Neural crest cell (in vitro differentiated cells): ENCODE results near the gene STK24. TPM values are rescaled to one million over a fixed set of nuclear protein-coding genes. Genes with fewer than 3 reads are reported as not detected.

ENCODE experiments used
- DNase-seq: peaks from one replicate; pipeline ENCODE4 v3.0.0; 2021; ENCODE audit warnings: low read depth, mixed read lengths, low spot score
- H3K27ac Mint-ChIP-seq: one replicate; pipeline ENCODE4 v1.8.0; 2021; ENCODE audit warnings: mild to moderate bottlenecking, mixed read lengths; ENCODE audit not compliant: unreplicated experiment
- H3K27me3 Mint-ChIP-seq: 2 replicates; pipeline ENCODE4 v1.8.0; 2021; ENCODE audit warnings: low read depth, mild to moderate bottlenecking, mixed read lengths
- H3K36me3 Mint-ChIP-seq: 2 replicates; pipeline ENCODE4 v1.8.0; 2021; ENCODE audit warnings: low read depth, mild to moderate bottlenecking, mixed read lengths
- H3K4me1 Mint-ChIP-seq: 2 replicates; pipeline ENCODE4 v1.8.0; 2021; ENCODE audit warnings: mixed read lengths
- H3K4me3 Mint-ChIP-seq: one replicate; pipeline ENCODE4 v1.8.0; 2021; ENCODE audit warnings: mild to moderate bottlenecking, mixed read lengths
- H3K9me3 Mint-ChIP-seq: 2 replicates; pipeline ENCODE4 v1.8.0; 2021; ENCODE audit warnings: mixed read lengths
- total RNA-seq: library from RNA; stranded (reverse); gene quantifications from 2 replicates; pipeline ENCODE4 v1.2.1, GENCODE V29; 2021
- TF ChIP-seq, protein P1 (sequence below): fragments of 200-600 bp; sonication (generic); conservative IDR thresholded peaks from 2 replicates; pipeline ENCODE4 v1.5.0; 2021; ENCODE audit warnings: antibody characterized with exemption, mild to moderate bottlenecking

Gene STK24
- total RNA-seq, 1 donor from 2014 or later, result 114 TPM

DNA sequence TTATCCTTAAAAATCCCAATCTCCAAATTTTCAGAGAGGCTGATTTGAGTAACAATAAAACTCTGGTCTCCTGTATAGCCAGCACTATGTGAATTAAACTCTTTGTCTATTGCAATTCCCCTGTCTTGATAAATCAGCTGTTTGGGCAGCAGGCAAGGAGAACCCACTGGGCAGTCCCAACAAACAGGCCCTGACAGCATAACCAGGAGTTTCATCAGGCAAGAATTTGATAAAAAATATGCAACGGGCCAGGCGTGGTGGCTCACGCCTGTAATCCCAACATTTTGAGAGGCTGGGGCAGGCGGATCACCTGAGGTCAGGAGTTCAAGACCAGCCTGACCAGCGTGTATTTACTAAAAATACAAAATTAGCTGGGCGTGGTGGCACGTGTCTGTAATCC is 42.1 kb downstream of the STK24 start:
- H3K4me1 Mint-ChIP-seq, result peaks cover 67% of the 10 kb centered on the region
- no peaks in the 10 kb centered on the region for H3K9me3 Mint-ChIP-seq
- no peaks in the 10 kb centered on the region for H3K36me3 Mint-ChIP-seq
- no peak overlapping the region for H3K4me3 Mint-ChIP-seq
- DNase-seq, result no peak
- H3K27me3 Mint-ChIP-seq, result no peaks in the 10 kb centered on the region
- no peak overlapping the region for H3K27ac Mint-ChIP-seq
- TF ChIP-seq, protein P1, sequence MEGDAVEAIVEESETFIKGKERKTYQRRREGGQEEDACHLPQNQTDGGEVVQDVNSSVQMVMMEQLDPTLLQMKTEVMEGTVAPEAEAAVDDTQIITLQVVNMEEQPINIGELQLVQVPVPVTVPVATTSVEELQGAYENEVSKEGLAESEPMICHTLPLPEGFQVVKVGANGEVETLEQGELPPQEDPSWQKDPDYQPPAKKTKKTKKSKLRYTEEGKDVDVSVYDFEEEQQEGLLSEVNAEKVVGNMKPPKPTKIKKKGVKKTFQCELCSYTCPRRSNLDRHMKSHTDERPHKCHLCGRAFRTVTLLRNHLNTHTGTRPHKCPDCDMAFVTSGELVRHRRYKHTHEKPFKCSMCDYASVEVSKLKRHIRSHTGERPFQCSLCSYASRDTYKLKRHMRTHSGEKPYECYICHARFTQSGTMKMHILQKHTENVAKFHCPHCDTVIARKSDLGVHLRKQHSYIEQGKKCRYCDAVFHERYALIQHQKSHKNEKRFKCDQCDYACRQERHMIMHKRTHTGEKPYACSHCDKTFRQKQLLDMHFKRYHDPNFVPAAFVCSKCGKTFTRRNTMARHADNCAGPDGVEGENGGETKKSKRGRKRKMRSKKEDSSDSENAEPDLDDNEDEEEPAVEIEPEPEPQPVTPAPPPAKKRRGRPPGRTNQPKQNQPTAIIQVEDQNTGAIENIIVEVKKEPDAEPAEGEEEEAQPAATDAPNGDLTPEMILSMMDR, result no peak

DNA sequence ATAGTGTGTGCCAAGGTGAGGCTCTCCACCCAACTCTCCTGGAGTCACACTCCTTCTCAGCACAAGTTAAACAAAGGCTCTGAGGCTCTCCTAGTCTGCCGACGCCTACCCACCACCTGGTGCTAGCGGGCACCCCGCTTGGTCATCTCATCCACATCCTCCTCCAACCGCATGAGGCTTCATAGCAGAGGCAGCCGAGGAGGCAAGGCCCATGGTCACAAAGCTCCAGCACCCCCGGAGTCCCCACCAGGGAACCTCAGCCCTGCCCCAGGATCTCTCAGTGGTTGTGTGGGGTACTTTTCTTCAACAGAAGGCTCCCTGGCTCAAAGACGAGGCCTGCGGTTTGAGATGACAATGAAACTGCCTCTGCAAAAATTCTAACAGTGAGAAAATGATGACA is 43.0 kb downstream of the STK24 start:
- DNase-seq, result no peak
- TF ChIP-seq, protein P1, result no peak
- H3K36me3 Mint-ChIP-seq, result no peaks in the 10 kb centered on the region
- peaks cover 66% of the 10 kb centered on the region for H3K4me1 Mint-ChIP-seq
- no peak overlapping the region for H3K27ac Mint-ChIP-seq
- no peaks in the 10 kb centered on the region for H3K9me3 Mint-ChIP-seq
- H3K27me3 Mint-ChIP-seq, result no peaks in the 10 kb centered on the region
- H3K4me3 Mint-ChIP-seq, result no peak overlapping the region

DNA sequence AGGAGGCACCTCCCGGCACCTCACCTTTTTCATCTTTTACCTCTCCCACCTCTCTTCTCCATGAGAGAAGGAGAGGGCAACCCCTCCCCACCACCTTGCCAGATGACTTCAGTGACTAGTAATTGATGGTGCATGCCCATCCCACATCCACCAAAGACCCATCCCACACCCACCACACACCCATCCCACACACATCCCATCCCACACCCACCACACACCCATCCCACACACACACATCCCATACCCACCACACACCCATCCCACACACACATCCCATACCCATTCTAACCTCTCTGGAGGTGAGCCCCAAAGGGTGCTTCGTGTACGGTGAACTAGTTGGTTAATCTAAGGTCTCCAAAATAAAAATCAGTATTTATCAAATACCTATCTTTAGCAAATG is 44.7 kb downstream of the STK24 start:
- no peak for DNase-seq
- H3K9me3 Mint-ChIP-seq, result no peaks in the 10 kb centered on the region
- TF ChIP-seq, protein P1, result no peak
- H3K36me3 Mint-ChIP-seq, result no peaks in the 10 kb centered on the region
- H3K27me3 Mint-ChIP-seq, result no peaks in the 10 kb centered on the region
- no peak overlapping the region for H3K4me3 Mint-ChIP-seq
- H3K4me1 Mint-ChIP-seq, result peaks cover 67% of the 10 kb centered on the region
- H3K27ac Mint-ChIP-seq, result peak overlapping the region; percentile 57

DNA sequence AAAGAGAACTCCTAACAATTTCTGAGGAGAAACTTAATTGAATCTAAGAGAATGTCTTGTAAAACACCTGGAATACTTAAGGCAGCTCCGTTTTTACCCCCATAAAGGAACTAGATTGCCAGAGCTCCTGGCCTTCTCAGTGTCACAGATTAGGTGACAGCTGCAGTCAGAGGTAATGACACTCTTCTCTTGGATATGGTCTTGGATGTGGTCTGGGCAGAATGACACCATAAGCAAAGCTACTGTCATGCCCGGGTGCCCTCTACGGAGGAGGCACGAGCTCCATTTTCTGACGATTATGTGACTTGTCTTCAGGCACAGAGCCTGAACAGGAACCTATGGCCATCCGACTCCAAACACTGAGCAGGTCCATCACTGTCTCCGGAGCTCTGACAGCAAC is 46.7 kb downstream of the STK24 start:
- Mint-ChIP-seq H3K27me3 (no peaks in the 10 kb centered on the region), H3K27ac (no peak overlapping the region), H3K9me3 (no peaks in the 10 kb centered on the region), H3K4me3 (no peak overlapping the region), H3K36me3 (peaks cover 3% of the 10 kb centered on the region), H3K4me1 (peaks cover 71% of the 10 kb centered on the region)
- TF ChIP-seq, protein P1, result no peak
- DNase-seq, result no peak

DNA sequence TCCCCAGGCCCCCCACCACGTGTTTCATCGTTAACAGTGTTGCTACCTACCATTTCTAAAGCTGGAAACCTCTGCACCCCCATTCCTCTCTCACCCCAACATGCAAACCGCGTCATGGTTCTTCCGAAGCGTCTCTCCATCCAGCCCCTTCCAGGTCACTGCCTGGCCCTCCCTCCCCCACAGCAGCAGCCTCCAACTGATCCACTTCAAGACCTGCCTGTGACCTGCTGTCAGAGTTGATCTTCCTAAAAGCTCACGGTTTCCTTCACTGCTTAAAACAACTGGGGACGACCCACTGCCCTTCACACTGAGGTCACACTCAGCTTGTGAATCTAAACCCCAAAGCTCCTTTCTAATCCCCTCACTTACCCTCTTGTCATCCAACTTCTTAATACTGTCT is 47.7 kb downstream of the STK24 start:
- H3K27ac Mint-ChIP-seq, result peak overlapping the region; percentile 82
- no peaks in the 10 kb centered on the region for H3K9me3 Mint-ChIP-seq
- peaks cover 3% of the 10 kb centered on the region for H3K36me3 Mint-ChIP-seq

More for the DNA sequence above, 47.7 kb downstream of the STK24 start:
- H3K4me3 Mint-ChIP-seq, result peak overlapping the region; percentile 59
- no peak for DNase-seq
- TF ChIP-seq, protein P1, result no peak
- peaks cover 73% of the 10 kb centered on the region for H3K4me1 Mint-ChIP-seq
- H3K27me3 Mint-ChIP-seq, result no peaks in the 10 kb centered on the region
